ENCODE data around the gene EI24.
"Not testable (repeated sequence)": the region's sequence is repeated elsewhere in the genome, so short reads cannot be mapped to it uniquely, and the experiment has no call there.

The EI24 gene

GRCh38 chr11:125568970-125569914, at the start of gene EI24:
Gene EI24 (plus strand): TSS chr11:125569477. CDS start chr11:125572528, 3,051 bp downstream.
- peak; percentile 77 to 90 (median 83) for DNase-seq (ENCODE audit: low read depth in 2 of 3, low spot score in 1 of 3)

- no peak for DNase-seq (ENCODE audit: low read depth in 2 of 3, low spot score in 1 of 3)
Observed at GRCh38 chr11:125519860-125520834, 49.1 kb upstream of the EI24 start.

- no peak for DNase-seq (ENCODE audit: low read depth in 2 of 3, low spot score in 1 of 3)
Observed at GRCh38 chr11:125525303-125525702, 44.0 kb upstream of the EI24 start.

- no peak for DNase-seq (ENCODE audit: low read depth in 2 of 3, low spot score in 1 of 3)
Observed at GRCh38 chr11:125532668-125533067, 36.6 kb upstream of the EI24 start.

GRCh38 chr11:125535585-125535984, 33.7 kb upstream of the EI24 start:
- DNase-seq (ENCODE audit: low read depth in 2 of 3, low spot score in 1 of 3) = no peak

- not testable (repeated sequence) for DNase-seq (ENCODE audit: low read depth in 2 of 3, low spot score in 1 of 3)
Observed at GRCh38 chr11:125536834-125537233, 32.4 kb upstream of the EI24 start.

- DNase-seq (ENCODE audit: low read depth in 2 of 3, low spot score in 1 of 3) = no peak
Observed at GRCh38 chr11:125542709-125543108, 26.6 kb upstream of the EI24 start.

- DNase-seq (ENCODE audit: low read depth in 2 of 3, low spot score in 1 of 3) = no peak
Observed at GRCh38 chr11:125550780-125551179, 18.5 kb upstream of the EI24 start.

GRCh38 chr11:125551835-125552342, 17.4 kb upstream of the EI24 start:
- DNase-seq (ENCODE audit: low read depth in 2 of 3, low spot score in 1 of 3) = no peak

- DNase-seq (ENCODE audit: low read depth in 2 of 3, low spot score in 1 of 3) = no peak
Observed at GRCh38 chr11:125552927-125553326, 16.4 kb upstream of the EI24 start.

- DNase-seq (ENCODE audit: low read depth in 2 of 3, low spot score in 1 of 3) = no peak
Observed at GRCh38 chr11:125553357-125553756, 15.9 kb upstream of the EI24 start.

- no peak for DNase-seq (ENCODE audit: low read depth in 2 of 3, low spot score in 1 of 3)
Observed at GRCh38 chr11:125554038-125554437, 15.2 kb upstream of the EI24 start.

GRCh38 chr11:125559888-125560287, 9.4 kb upstream of the EI24 start:
- DNase-seq (ENCODE audit: low read depth in 2 of 3, low spot score in 1 of 3) = no peak

GRCh38 chr11:125561924-125562323, 7.4 kb upstream of the EI24 start:
- no peak for DNase-seq (ENCODE audit: low read depth in 2 of 3, low spot score in 1 of 3)

GRCh38 chr11:125562430-125562829, 6.8 kb upstream of the EI24 start:
- no peak for DNase-seq (ENCODE audit: low read depth in 2 of 3, low spot score in 1 of 3)

- no peak for DNase-seq (ENCODE audit: low read depth in 2 of 3, low spot score in 1 of 3)
Observed at GRCh38 chr11:125564357-125564756, 4.9 kb upstream of the EI24 start.

GRCh38 chr11:125566235-125566634, 3.0 kb upstream of the EI24 start:
- DNase-seq (ENCODE audit: low read depth in 2 of 3, low spot score in 1 of 3) = no peak

GRCh38 chr11:125569915-125570621, 791 bp downstream of the EI24 start:
- DNase-seq (ENCODE audit: low read depth in 2 of 3, low spot score in 1 of 3) = peak in 1 of 3 donors; percentile 20

GRCh38 chr11:125570952-125571351, 1.7 kb downstream of the EI24 start:
- no peak for DNase-seq (ENCODE audit: low read depth in 2 of 3, low spot score in 1 of 3)

- DNase-seq (ENCODE audit: low read depth in 2 of 3, low spot score in 1 of 3) = no peak
Observed at GRCh38 chr11:125572916-125573315, 3.6 kb downstream of the EI24 start.

GRCh38 chr11:125577181-125577580, 7.9 kb downstream of the EI24 start:
- not testable (repeated sequence) for DNase-seq (ENCODE audit: low read depth in 2 of 3, low spot score in 1 of 3)

Data from stimulated activated CD4-positive, alpha-beta T cell treated with anti-CD3 and anti-CD28 coated beads, Interleukin-12 subunit alpha, Interleukin-12 subunit beta, amount 100 ng/mL, for 48 hours (primary cell).